ENCODE measurements around the gene GIPR.

The GIPR gene

DNA sequence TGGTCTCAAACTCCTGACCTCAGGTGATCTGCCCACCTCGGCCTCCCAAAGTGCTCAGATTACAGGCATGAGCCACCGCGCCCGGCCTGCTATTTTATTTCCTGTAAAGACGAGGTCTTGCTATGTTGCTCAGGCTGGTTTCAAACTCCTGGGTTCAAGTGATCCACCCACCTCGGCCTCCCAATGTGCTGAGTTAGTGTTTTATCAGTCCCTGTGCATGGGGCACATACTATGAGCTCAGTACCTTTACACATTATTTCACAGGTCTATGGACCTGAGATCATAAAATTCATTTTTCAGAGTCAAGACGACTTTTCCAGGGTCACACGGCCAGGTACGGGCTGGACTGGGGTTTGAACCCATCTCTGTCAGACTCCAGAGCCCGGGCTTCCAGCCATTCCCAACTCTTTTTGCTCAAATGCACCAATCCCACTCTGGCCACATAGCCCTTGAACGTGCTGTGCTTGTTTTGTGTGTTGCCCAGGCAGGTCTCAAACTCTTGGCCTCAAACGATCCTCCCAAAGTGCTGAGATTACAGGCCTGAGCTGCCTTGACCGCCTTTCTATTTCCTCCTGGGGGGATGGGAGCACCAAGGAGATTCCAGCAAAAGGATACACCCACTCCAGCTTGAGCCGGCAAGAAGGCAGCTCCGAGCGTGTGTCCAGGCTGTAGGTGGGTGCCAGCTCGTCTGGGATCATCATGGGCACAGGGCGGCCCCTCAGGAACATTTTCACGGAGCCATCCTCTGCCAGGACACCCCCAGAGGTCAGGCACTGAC is 29.9 kb upstream of the GIPR start:
- TF ChIP-seq, protein P1, sequence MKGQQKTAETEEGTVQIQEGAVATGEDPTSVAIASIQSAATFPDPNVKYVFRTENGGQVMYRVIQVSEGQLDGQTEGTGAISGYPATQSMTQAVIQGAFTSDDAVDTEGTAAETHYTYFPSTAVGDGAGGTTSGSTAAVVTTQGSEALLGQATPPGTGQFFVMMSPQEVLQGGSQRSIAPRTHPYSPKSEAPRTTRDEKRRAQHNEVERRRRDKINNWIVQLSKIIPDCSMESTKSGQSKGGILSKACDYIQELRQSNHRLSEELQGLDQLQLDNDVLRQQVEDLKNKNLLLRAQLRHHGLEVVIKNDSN (IDR thresholded peaks at IDR 0.05), result no peak
- no peak for TF ChIP-seq FOXM1 (IDR thresholded peaks at IDR 0.05; ENCODE audit: borderline replicate concordance, low read depth)

DNA sequence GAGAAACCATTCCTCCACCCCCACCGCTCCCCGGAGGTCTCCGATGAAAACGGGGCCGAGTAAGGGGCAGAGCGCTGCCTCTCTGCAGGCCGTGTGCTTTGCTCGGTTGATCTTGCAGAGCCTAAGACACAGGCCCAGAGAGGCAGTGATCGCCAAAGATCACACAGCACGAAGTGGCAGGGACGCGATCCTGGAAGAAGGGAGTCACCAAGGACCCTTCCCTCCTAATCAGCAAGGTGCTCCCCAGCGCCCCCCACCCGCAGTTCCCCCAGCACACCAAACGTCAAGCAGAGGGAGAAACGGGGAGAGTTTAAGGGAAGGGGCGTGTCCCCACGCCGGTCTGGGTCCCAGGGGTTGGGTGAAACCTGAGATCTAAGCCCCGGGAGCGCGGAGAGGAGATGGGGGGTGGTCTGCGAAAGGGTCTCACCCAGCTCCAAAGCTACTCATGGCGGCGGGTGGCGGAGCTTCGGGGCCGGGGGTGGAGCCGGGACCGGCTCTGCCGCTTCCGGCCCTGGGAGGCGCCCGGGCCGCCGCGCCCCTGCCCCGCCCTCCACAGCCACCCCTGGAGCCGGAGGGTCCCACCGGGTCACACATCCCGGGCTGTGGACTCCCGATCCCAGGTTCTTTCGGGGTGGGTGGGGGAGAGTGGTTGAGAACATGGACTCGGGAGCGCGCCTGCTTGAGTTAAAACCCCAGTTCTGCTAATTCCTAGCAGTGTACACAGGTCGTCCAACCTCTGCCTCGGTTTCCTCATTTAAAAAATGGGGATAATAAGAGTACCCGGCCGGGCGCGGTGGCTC is 28.9 kb upstream of the GIPR start, which contains the start of gene EML2:
EML2 (minus strand) TSS at position 468 of the 800 bp plus-strand sequence; CDS start at position 447, 21 bp downstream.
- TF ChIP-seq CREB1 (IDR thresholded peaks at IDR 0.05; ENCODE audit: low read depth), result no peak
- peak; percentile 76; the same call in 1 of the 2 replicates for TF ChIP-seq YY1 (IDR thresholded peaks at IDR 0.05; ENCODE audit: low read depth)
- TF ChIP-seq ZBTB7A (IDR thresholded peaks at IDR 0.05; ENCODE audit: low read depth), result peak; percentile 100
- peak; percentile 49; the same call in 1 of the 2 replicates for TF ChIP-seq TAF1 (IDR thresholded peaks at IDR 0.05; ENCODE audit: low read depth)
- no peak for TF ChIP-seq EP300 (IDR thresholded peaks at IDR 0.05; ENCODE audit: borderline replicate concordance)
- TF ChIP-seq, protein P2, sequence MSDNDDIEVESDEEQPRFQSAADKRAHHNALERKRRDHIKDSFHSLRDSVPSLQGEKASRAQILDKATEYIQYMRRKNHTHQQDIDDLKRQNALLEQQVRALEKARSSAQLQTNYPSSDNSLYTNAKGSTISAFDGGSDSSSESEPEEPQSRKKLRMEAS (IDR thresholded peaks at IDR 0.05), result peak; percentile 43

DNA sequence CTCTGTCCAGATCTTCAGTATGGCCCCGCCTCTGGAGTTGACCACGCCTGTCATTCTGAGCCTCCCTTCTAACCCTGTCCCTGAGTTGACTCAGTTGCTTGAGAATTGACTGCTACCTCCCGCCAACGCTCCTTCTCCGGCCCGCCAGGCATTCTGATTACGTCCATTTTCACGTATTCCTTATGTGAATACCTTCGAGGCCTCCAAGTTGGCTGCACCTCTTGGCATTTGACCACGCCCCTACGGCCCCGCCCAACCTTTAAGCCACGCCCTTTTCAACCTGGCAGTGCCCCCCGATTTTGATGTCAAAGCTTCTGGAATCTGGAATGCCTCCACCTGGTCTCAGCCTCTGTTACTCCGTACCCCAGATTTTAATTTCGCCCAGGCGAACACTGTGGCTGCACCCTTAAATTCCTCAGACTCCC is 27.2 kb upstream of the GIPR start:
- TF ChIP-seq, protein P2 (IDR thresholded peaks at IDR 0.05), result 0 out of 2 replicates have a peak, but pooled peaks have one; percentile 0
- TF ChIP-seq TCF12 (IDR thresholded peaks at IDR 0.05; ENCODE audit: low read depth) (no peak), TEAD4 (IDR thresholded peaks at IDR 0.05) (peak; percentile 36; the same call in 1 of the 2 replicates)

DNA sequence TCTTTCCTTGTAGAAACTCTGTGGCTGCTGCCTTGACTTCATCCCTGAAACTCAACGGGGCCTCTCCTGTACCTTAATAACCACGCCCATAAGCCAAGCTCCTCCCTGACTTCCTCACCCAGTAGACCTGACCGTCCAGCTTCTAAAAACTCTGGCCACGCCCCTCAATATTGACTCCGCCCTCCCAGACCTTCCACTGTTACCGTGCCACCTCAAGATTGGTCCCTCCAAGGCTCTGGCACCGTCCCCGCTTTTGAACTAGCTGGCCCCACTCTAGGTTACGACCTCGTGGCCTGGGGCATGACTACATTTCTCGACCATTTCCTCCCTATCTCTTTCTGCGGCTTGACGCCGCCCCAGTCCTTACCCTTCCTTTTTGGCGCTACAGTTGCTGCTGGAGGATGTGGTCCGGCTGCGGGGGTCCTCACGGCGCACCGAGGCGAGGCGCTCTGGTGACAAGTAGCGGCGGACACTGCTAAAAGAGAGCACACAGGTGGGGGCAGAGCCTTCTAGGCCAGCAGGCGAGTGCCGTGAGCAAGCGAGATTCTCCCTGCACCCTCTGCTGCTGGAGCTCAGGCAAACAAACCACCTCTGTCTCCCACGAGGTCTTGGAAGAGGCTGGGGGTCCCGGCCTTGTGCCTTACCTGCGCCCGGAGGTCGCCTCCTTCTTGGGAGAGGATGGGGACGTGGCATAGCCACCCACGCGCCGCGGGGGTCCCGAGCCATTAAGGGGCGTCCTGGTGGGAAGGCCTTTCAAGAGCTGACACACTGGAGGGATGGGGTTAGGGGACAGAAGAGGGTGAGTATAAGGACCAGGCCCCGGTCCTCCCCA is 26.5 kb upstream of the GIPR start:
- TF ChIP-seq FOXM1 (IDR thresholded peaks at IDR 0.05; ENCODE audit: borderline replicate concordance, low read depth) (no peak), EP300 (IDR thresholded peaks at IDR 0.05; ENCODE audit: borderline replicate concordance) (no peak), YY1 (IDR thresholded peaks at IDR 0.05; ENCODE audit: low read depth) (no peak), TCF12 (IDR thresholded peaks at IDR 0.05; ENCODE audit: low read depth) (no peak), NFIC (IDR thresholded peaks at IDR 0.05) (no peak), ZBTB7A (IDR thresholded peaks at IDR 0.05; ENCODE audit: low read depth) (peak; percentile 62; the same call in 1 of the 2 replicates), CREB1 (IDR thresholded peaks at IDR 0.05; ENCODE audit: low read depth) (no peak), TAF1 (IDR thresholded peaks at IDR 0.05; ENCODE audit: low read depth) (no peak), CEBPB (IDR thresholded peaks at IDR 0.05) (no peak), RAD21 (IDR thresholded peaks at IDR 0.05; ENCODE audit: low read depth) (no peak)
- TF ChIP-seq, protein P2 (IDR thresholded peaks at IDR 0.05), result peak; percentile 75
- TF ChIP-seq, protein P1 (IDR thresholded peaks at IDR 0.05), result no peak
- TF ChIP-seq, protein P3, sequence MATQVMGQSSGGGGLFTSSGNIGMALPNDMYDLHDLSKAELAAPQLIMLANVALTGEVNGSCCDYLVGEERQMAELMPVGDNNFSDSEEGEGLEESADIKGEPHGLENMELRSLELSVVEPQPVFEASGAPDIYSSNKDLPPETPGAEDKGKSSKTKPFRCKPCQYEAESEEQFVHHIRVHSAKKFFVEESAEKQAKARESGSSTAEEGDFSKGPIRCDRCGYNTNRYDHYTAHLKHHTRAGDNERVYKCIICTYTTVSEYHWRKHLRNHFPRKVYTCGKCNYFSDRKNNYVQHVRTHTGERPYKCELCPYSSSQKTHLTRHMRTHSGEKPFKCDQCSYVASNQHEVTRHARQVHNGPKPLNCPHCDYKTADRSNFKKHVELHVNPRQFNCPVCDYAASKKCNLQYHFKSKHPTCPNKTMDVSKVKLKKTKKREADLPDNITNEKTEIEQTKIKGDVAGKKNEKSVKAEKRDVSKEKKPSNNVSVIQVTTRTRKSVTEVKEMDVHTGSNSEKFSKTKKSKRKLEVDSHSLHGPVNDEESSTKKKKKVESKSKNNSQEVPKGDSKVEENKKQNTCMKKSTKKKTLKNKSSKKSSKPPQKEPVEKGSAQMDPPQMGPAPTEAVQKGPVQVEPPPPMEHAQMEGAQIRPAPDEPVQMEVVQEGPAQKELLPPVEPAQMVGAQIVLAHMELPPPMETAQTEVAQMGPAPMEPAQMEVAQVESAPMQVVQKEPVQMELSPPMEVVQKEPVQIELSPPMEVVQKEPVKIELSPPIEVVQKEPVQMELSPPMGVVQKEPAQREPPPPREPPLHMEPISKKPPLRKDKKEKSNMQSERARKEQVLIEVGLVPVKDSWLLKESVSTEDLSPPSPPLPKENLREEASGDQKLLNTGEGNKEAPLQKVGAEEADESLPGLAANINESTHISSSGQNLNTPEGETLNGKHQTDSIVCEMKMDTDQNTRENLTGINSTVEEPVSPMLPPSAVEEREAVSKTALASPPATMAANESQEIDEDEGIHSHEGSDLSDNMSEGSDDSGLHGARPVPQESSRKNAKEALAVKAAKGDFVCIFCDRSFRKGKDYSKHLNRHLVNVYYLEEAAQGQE (IDR thresholded peaks at IDR 0.05; ENCODE audit: low read depth), result no peak

DNA sequence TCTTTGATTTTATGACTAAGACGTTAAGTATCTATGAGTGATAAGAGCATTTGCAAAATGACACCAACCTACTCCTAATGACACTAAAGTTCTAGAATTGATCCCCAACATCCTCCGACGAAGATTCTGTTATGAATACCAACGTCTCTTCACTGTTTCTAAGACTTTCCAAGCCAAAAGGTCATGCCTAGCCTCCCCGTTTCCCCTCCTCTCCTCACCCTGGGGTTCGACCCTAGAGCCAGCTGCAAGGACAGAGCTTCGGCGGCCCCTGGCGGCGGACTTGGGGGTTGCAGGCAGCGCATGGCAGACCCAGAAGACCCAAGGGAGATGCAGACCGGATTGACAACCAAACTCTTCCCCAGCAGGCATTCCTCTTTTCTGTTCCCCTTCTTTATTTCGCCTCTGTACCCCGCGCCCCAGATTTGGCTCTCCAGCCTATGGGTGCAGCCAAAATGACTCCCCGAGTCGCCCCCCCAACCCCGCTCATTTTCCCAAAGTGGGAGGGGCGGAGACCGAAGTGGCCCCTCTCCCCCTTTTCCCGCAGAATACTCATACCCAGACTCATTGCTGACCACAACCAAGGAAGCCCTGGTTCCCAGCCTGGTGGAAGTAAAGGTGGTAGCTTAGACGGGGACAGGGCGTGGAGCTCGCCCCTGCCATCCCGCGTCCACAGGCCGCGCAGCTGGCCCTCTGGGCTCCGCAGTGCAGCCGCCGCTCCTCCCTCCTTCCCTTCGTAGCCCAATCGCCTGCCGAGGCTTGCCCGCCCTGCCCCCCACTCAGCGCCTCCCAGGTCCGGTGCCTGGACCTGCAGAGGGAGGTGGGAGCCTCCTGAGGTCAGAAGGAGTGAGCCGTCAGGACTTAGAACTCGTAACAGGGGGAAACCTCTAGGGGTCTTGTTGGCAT is 24.7 kb upstream of the GIPR start:
- TF ChIP-seq, protein P2 (IDR thresholded peaks at IDR 0.05), result 0 out of 2 replicates have a peak, but pooled peaks have one; percentile 30
- TF ChIP-seq ZBTB7A (IDR thresholded peaks at IDR 0.05; ENCODE audit: low read depth) (0 out of 2 replicates have a peak, but pooled peaks have one; percentile 26), FOXM1 (IDR thresholded peaks at IDR 0.05; ENCODE audit: borderline replicate concordance, low read depth) (no peak), RAD21 (IDR thresholded peaks at IDR 0.05; ENCODE audit: low read depth) (peak; percentile 99), TCF12 (IDR thresholded peaks at IDR 0.05; ENCODE audit: low read depth) (no peak)
- TF ChIP-seq, protein P3 (IDR thresholded peaks at IDR 0.05; ENCODE audit: low read depth), result no peak

Data from Ishikawa (cell line).